Activated naive CD8-positive, alpha-beta T cell treated with anti-CD3 and anti-CD28 coated beads, Interleukin-2, amount 10 ng/mL, durations not matched to agents 7 days and 5 days (primary cell): Measurements from ENCODE around the gene ADIG. TPM values are rescaled to one million over a fixed set of nuclear protein-coding genes. Genes with fewer than 3 reads are reported as not detected.

ENCODE experiments used
- ATAC-seq: fragments of 150-1000 bp; cut with Tn5 transposase; one replicate; pipeline ENCODE4 v1.10.0; 2021; ENCODE audit warnings: low read depth, moderate library complexity
- POLR2A ChIA-PET: fragments of 350-600 bp; sonication (Branson Sonifier 250); formaldehyde crosslinking; loops from one replicate; lab custom pipeline; 2021; ENCODE audit warnings: antibody characterized with exemption; lab: Charles Lee
- DNase-seq: peaks from one replicate; pipeline ENCODE4 v3.0.0; 2021
- H3K27ac Mint-ChIP-seq: one replicate; pipeline ENCODE4 v1.8.0; 2022; ENCODE audit warnings: mild to moderate bottlenecking, mixed read lengths
- H3K27me3 Mint-ChIP-seq: one replicate; pipeline ENCODE4 v1.8.0; 2022; ENCODE audit warnings: mild to moderate bottlenecking, moderate library complexity, mixed read lengths
- H3K36me3 Mint-ChIP-seq: one replicate; pipeline ENCODE4 v1.8.0; 2021; ENCODE audit warnings: mild to moderate bottlenecking, mixed read lengths
- H3K4me1 Mint-ChIP-seq: one replicate; pipeline ENCODE4 v1.8.0; 2021; ENCODE audit warnings: mixed read lengths
- H3K4me3 Mint-ChIP-seq: one replicate; pipeline ENCODE4 v1.8.0; 2022; ENCODE audit warnings: mild to moderate bottlenecking, moderate library complexity, mixed read lengths
- H3K9me3 Mint-ChIP-seq: one replicate; pipeline ENCODE4 v1.8.0; 2021; ENCODE audit warnings: mixed read lengths
- total RNA-seq, 2 experiments: library from RNA; stranded (reverse); gene quantifications; one replicate each; pipeline ENCODE4 v1.2.3, GENCODE V29; 2021

The ADIG gene
- total RNA-seq, 2 experiments from 2014 or later: not detected

DNA sequence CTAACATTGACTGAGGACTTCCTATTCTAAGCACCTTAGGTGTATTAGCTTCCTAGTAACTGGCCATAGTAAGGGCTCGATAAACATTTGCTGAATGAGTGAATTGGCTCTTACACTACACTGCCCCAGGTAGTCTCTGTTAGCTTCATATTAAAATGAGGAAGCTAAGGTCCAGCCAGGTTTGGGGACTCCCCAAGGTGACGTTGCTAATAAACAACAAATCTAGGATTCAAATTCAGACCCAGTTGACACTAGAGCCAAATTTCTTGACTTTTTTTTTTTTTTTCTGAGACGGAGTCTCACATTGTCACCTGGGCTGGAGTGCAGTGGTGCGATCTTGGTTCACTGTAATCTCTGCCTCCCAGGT lies 36.8 kb downstream of the ADIG start:
- no peak overlapping the region for H3K4me3 Mint-ChIP-seq
- POLR2A ChIA-PET: no interaction called here
- H3K27ac Mint-ChIP-seq: no peak overlapping the region
- H3K36me3 Mint-ChIP-seq: no peaks in the 10 kb centered on the region
- no peak for ATAC-seq
- DNase-seq: no peak
- no peaks in the 10 kb centered on the region for H3K9me3 Mint-ChIP-seq
- H3K27me3 Mint-ChIP-seq: peaks cover 12% of the 10 kb centered on the region
- H3K4me1 Mint-ChIP-seq: no peaks in the 10 kb centered on the region

DNA sequence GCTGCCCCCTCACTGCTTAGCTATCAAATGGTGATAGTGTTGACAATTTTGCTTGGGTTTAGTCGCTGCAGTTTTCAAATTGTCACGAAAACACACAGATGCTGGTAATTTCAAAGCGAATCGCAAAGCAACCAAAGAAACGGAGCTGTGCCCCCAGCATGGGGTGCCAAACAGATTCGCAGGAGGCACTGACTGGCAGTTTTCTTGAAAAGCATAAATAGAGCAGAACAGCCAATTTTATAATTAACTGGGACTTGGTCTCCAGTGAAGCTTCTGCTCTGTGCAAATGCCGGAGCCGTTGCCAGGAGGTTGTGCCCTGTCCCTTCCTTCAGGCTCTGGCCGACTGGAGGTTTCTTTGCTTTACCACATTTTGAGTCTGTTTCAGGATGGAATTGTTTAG lies 39.4 kb downstream of the ADIG start:
- Mint-ChIP-seq H3K4me1 (no peaks in the 10 kb centered on the region), H3K27ac (no peak overlapping the region), H3K27me3 (peaks cover 12% of the 10 kb centered on the region), H3K4me3 (no peak overlapping the region), H3K36me3 (no peaks in the 10 kb centered on the region), H3K9me3 (no peaks in the 10 kb centered on the region)
- no peak for ATAC-seq
- POLR2A ChIA-PET: no interaction called here
- no peak for DNase-seq

DNA sequence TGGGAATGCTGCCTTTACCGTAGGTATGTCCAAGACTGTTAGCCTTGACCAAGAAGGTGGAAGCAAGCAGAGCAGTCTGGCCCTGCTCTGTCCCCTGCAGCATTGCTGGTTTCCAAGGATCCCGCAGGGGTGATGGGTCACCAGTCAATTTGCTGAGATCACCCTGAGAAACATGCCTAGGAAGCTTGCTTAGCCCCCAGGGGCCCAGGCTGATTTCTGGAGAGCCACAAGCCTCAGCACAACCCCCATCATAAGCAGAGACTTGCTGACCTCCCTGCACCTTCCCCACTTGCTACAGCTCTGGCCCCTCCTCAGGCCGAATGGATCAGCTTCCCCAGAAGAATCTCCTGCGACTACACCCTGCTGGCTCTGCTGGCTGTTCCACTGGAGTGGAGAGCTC lies 42.1 kb downstream of the ADIG start:
- Mint-ChIP-seq H3K27me3 (peaks cover 12% of the 10 kb centered on the region), H3K9me3 (no peaks in the 10 kb centered on the region), H3K4me3 (no peak overlapping the region), H3K36me3 (no peaks in the 10 kb centered on the region), H3K27ac (no peak overlapping the region), H3K4me1 (no peaks in the 10 kb centered on the region)
- ATAC-seq (no peak), DNase-seq (no peak)
- POLR2A ChIA-PET: no interaction called here

DNA sequence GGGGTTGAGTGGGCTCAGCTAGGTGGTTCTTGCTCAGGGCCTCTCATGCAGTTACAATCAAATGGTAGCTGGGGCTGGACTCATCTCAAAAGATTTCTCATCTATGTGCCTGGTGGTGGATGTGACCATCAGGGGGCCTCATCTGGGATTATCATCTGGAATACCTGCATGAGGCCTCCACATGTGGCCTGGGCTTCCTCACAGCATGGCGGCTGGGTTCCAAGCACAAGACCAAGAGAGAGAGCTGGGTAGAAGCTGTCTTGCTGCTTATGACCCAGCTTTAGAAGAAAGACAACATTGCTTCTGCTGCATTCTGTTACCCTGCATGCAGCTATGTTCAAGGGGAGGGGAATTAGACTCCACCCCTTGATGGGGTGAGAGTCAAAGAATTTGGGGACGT lies 43.1 kb downstream of the ADIG start:
- DNase-seq (no peak), ATAC-seq (no peak)
- Mint-ChIP-seq H3K27me3 (peaks cover 8% of the 10 kb centered on the region), H3K9me3 (no peaks in the 10 kb centered on the region), H3K4me1 (no peaks in the 10 kb centered on the region), H3K4me3 (no peak overlapping the region), H3K36me3 (no peaks in the 10 kb centered on the region), H3K27ac (no peak overlapping the region)
- POLR2A ChIA-PET: no interaction called here

DNA sequence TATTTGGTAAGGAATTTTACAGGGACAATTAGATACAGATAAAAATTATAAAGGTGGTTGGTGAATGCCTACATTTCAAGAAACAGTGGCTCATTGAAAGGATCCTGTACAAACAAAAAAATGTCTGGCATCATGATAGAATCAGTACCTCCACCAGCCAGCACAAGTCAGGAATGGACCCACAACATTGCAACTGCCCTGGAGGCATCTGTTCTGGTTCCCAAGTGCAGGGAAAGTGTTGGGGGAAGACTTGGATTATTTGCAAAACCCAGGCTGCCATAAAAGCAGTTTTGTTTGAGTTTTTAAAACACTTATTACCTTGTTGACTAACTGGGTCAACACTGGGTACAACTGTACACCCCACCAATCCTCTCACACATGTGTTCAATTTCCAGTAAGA lies 44.9 kb downstream of the ADIG start:
- no peak overlapping the region for H3K27ac Mint-ChIP-seq
- ATAC-seq: no peak
- POLR2A ChIA-PET: no interaction called here
- H3K4me1 Mint-ChIP-seq: no peaks in the 10 kb centered on the region
- no peak overlapping the region for H3K4me3 Mint-ChIP-seq
- no peaks in the 10 kb centered on the region for H3K9me3 Mint-ChIP-seq
- DNase-seq: no peak
- peaks cover 10% of the 10 kb centered on the region for H3K27me3 Mint-ChIP-seq
- H3K36me3 Mint-ChIP-seq: no peaks in the 10 kb centered on the region

DNA sequence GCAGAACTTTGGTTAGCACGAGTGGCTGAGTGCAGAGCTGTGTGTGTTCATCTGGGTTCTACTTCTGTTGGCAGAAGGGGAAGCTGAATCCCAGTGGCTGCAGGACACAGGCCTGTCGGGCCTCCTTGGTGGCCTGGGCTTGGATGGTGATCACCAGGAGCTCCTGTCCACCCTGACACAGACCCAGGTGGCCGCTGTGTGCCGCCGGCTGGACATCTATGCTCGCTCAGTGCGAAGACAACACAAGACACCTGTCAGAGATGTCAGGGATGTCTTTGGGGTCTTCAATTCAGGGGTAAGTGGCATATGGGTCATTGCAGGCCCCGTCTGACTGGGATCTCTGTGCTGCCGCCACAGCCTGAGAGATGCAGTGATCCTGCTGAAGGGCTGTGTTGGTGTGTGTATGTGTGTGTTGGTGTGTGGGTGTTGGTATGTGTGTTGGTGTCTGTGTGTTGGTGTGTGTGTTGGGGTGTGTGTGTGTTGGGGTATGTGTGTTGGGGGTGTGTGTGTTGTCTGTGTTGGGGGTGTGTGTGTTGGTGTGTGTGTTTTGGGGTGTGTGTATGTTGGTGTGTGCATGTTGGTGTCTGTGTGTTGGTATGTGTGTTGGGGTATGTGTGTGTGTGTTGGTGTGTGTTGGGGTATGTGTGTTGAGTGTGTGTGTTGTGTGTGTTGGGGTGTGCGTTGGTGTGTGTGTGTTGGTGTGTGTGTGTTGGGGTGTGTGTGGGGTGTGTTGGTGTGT lies 46.1 kb downstream of the ADIG start:
- POLR2A ChIA-PET: no interaction called here
- H3K4me1 Mint-ChIP-seq: no peaks in the 10 kb centered on the region
- no peaks in the 10 kb centered on the region for H3K36me3 Mint-ChIP-seq
- no peak overlapping the region for H3K27ac Mint-ChIP-seq
- peaks cover 9% of the 10 kb centered on the region for H3K27me3 Mint-ChIP-seq
- DNase-seq (no peak), ATAC-seq (no peak)
- no peak overlapping the region for H3K4me3 Mint-ChIP-seq
- no peaks in the 10 kb centered on the region for H3K9me3 Mint-ChIP-seq

DNA sequence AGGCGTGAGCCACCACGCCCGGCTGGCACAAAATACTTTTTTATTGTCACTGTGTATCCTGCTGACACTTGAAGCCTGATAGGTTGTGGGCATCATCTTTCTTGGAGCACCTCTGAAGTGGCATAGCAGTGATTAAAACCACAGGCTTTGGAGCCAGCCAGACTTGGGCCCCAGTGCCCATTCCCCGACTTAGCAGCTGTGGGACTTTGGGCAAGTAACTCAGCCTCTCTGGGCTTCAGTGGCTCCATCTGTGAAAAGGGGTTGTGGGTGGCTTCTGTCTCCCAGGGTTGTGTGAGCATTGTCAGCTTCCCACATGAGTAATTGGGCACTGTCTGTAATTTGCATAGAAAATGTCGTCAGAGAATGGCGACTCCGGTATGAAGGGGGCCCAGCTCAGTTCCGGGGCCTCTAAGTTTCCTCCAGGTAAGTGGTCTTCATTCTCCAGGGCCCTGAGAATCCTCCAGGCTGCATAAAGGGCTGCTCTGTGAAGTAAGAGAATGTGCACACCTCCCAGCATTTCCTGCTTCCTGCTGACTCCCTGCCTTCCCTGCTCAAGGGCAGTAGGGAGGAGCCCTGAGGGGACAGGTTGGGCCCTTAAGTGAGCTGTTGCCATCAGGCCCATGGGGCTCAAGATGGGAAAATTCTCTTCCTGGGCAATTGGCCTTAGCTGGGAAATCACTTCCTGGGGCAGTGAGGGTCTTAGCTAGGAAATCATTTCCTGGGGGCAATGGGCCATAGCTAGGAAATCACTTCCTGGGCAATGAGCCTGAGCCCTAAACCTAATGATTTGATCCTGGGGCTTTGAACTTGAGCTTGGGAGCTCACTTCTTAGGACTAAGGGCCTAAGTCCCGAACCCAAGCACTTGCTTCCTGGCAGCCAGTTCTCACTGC lies 47.8 kb downstream of the ADIG start:
- no peaks in the 10 kb centered on the region for H3K9me3 Mint-ChIP-seq
- DNase-seq: no peak
- ATAC-seq: no peak
- no peak overlapping the region for H3K27ac Mint-ChIP-seq
- peaks cover 4% of the 10 kb centered on the region for H3K4me1 Mint-ChIP-seq
- POLR2A ChIA-PET: no interaction called here
- H3K36me3 Mint-ChIP-seq: no peaks in the 10 kb centered on the region
- peaks cover 14% of the 10 kb centered on the region for H3K27me3 Mint-ChIP-seq
- no peak overlapping the region for H3K4me3 Mint-ChIP-seq

DNA sequence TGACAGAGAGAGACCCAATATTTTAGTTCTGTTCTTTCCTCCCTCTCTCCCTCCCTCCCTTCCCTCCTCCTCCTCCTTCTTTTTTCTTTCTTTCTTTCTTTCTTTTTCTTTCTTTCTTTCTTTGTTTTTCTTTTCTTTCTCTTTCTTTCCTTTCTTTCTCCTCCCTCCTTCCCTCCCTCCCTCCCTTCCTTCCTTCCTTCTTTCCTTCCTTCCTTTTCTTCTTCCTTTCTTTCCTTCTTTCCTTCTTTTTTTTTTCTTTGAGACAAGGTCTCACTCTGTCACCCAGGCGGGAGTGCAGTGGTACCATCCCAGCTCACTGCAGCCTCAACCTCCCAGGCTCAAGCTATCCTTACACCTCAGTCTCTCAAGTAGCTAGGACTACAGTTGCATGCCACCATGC lies 49.0 kb downstream of the ADIG start:
- no peak for ATAC-seq
- Mint-ChIP-seq H3K27ac (no peak overlapping the region), H3K4me3 (no peak overlapping the region), H3K4me1 (peaks cover 4% of the 10 kb centered on the region), H3K9me3 (no peaks in the 10 kb centered on the region), H3K36me3 (no peaks in the 10 kb centered on the region), H3K27me3 (peaks cover 19% of the 10 kb centered on the region)
- DNase-seq: no peak
- POLR2A ChIA-PET: no interaction called here

DNA sequence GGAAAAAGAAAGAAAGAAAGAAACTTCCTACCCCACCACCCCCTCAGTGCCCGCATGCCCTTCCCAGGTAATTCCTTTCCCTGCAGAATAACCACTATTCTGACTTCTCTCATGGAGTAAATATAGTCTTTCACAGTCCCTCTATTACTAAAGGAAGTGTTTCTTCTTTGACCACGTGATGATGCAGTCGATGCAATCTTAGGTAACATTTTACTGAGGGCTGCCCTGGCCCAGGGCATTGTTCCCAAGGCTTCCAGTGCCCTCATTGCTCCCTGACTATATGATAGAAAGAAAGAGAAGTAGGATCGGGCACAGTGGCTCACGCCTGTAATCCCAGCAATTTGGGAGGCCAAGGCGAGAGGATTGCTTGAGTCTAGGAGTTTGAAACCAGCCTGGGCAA lies 49.7 kb downstream of the ADIG start:
- Mint-ChIP-seq H3K27me3 (peaks cover 22% of the 10 kb centered on the region), H3K27ac (no peak overlapping the region), H3K9me3 (no peaks in the 10 kb centered on the region), H3K4me1 (peaks cover 4% of the 10 kb centered on the region), H3K4me3 (no peak overlapping the region), H3K36me3 (no peaks in the 10 kb centered on the region)
- POLR2A ChIA-PET: no interaction called here
- no peak for ATAC-seq
- no peak for DNase-seq

DNA sequence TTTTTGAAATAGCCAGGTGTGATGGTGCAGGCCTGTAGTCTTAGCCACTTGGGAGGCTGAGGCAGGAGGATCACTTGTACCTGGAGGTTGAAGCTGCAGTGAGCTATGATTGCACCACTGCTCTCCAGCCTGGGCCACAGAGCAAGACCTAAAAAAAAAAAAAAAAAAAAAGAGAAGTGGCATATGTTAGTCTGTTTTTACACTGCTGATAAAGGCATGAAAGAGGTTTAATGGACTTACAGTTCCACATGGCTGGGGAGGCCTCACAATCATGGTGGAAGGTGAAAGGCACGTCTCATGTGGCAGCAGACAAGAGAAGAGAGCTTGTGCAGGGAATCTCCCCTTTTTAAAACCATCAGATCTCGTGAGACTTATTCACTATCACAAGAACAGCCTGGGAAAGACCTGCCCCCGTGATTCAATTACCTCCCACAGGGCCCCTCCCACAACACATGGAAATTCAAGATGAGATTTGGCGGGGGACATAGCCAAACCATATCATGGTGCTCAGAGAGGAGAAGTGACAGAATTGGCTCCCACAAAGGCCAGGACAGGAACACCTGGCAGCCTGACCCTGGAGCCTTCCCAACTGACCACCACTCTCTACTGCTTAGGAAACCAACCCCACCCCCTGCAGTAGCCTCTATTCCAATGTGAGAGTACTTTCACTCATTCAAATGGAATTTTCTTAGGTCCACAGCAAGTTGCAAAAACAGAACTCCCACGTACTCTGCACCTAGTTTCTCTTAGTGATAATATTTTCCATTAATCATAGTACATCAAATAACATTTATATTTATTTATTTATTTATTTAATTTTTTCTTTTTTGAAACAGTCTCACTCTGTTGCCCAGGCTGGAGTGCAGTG lies 50.4 kb downstream of the ADIG start:
- POLR2A ChIA-PET: no interaction called here
- Mint-ChIP-seq H3K4me3 (no peak overlapping the region), H3K4me1 (peaks cover 4% of the 10 kb centered on the region), H3K27ac (no peak overlapping the region), H3K36me3 (no peaks in the 10 kb centered on the region), H3K27me3 (peaks cover 23% of the 10 kb centered on the region), H3K9me3 (no peaks in the 10 kb centered on the region)
- no peak for ATAC-seq
- DNase-seq: no peak

DNA sequence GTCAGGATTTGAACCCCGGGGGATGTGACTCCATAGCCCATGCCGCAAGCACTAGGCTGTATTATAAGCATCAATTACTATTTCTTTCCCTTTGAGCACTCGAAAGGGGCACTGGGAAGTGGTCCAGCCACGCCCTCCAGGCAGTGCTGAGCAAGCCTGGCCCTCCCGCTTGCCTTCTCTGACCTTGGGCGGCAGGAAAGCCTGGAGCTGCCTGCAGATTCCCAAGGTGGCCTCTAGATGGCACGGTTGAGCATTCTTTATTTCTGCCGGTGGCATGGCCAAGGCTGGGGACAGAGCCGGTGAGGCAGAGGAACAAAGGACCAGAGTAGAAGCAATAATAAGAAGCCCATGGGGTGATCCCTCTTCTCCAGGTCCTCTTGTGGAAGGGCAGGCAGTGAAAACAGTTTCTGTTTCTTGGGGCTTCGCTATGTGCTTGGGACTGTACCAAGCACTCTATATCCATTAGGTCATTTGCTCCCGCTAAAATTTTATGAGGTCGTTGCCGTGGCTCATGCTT lies 52.6 kb downstream of the ADIG start:
- peaks cover 4% of the 10 kb centered on the region for H3K4me1 Mint-ChIP-seq
- no peaks in the 10 kb centered on the region for H3K9me3 Mint-ChIP-seq
- peak; percentile 55 for DNase-seq
- no peaks in the 10 kb centered on the region for H3K36me3 Mint-ChIP-seq
- ATAC-seq: peak; percentile 78
- POLR2A ChIA-PET: no interaction called here
- H3K27me3 Mint-ChIP-seq: peaks cover 25% of the 10 kb centered on the region
- H3K27ac Mint-ChIP-seq: no peak overlapping the region
- no peak overlapping the region for H3K4me3 Mint-ChIP-seq

DNA sequence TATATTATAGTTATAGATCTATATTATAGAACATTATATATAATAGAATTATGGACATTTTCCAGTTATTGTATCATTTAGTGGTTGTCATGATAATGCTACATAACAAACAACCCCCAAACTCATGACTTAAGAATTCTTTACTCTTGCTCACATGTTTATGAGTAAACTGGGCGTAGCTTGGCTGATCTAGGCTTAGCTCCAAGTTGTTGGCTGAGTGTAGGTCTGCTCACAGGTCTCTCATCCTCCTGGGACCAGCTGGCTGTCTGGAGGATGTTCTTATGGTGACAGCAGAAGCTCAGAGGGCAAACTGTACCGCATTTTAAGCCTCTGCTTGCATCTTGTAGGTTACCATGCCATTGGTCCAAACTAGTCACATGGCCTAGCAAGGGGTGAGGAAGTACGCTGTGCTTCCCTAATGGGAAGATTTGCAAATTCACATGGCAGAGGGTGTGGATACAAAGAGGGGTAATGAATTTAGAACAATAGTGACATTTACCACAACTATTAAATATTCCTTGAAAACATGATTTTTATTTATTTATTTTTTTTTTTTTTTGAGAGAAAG lies 54.8 kb downstream of the ADIG start:
- Mint-ChIP-seq H3K9me3 (no peaks in the 10 kb centered on the region), H3K27ac (no peak overlapping the region), H3K4me1 (peaks cover 4% of the 10 kb centered on the region), H3K27me3 (peaks cover 24% of the 10 kb centered on the region), H3K36me3 (no peaks in the 10 kb centered on the region), H3K4me3 (no peak overlapping the region)
- DNase-seq: no peak
- POLR2A ChIA-PET: no interaction called here
- ATAC-seq: no peak
